Effector memory CD8-positive, alpha-beta T cell (primary cell): ENCODE measurements around the gene TAF13.

Source experiments
- ATAC-seq: fragments of 150-1000 bp; cut with Tn5 transposase; replicated peaks from 2 replicates; pipeline ENCODE4 v1.10.0; 2021; ENCODE audit warnings: mild to moderate bottlenecking, moderate library complexity
- DNase-seq, 3 experiments: peaks; one replicate each; pipeline ENCODE4 v3.0.0; 2021
- H3K27ac Mint-ChIP-seq, 2 donors: one replicate each; pipeline ENCODE4 v1.8.0; 2022; ENCODE audit warnings: mild to moderate bottlenecking in 2 of 2, mixed read lengths in 2 of 2, moderate library complexity in 2 of 2
- H3K27me3 Mint-ChIP-seq, 2 donors: one replicate each; pipeline ENCODE4 v1.8.0; 2022; ENCODE audit warnings: mixed read lengths in 2 of 2
- H3K36me3 Mint-ChIP-seq: one replicate; pipeline ENCODE4 v1.8.0; 2022; ENCODE audit warnings: mild to moderate bottlenecking, moderate library complexity, mixed read lengths; ENCODE audit not compliant: insufficient read depth
- H3K4me1 Mint-ChIP-seq, 2 donors: one replicate each; pipeline ENCODE4 v1.8.0; 2022; ENCODE audit warnings: low read depth in 2 of 2, mixed read lengths in 2 of 2
- H3K4me3 Mint-ChIP-seq, 2 donors: one replicate each; pipeline ENCODE4 v1.8.0; 2022; ENCODE audit warnings: mild to moderate bottlenecking in 2 of 2, mixed read lengths in 2 of 2, moderate library complexity in 2 of 2
- H3K9me3 Mint-ChIP-seq, 2 donors: one replicate each; pipeline ENCODE4 v1.8.0; 2022; ENCODE audit warnings: mixed read lengths in 2 of 2
- total RNA-seq, 9 experiments: gene quantifications; one replicate each; lab custom pipeline; 2026; lab: John Stamatoyannopoulos, UW

The TAF13 gene
- total RNA-seq: 10.2 to 34.3 (median 22.6) reads per million in 9 experiments

GRCh38 chr1:109075531-109076490, at the start of gene TAF13:
TSS of gene TAF13 (minus strand) at chr1:109076003. CDS start at chr1:109075947, 56 bp downstream.
- H3K9me3 Mint-ChIP-seq: no peaks in the 10 kb centered on the region
- no peaks in the 10 kb centered on the region for H3K27me3 Mint-ChIP-seq
- DNase-seq (peak; percentile 75 to 78 (median 76)), ATAC-seq (peak; percentile 99)
- H3K36me3 Mint-ChIP-seq: peaks cover 26% of the 10 kb centered on the region
- peak within 1 kb of the TSS; percentile 98 for H3K4me3 Mint-ChIP-seq
- H3K27ac Mint-ChIP-seq: peak within 1 kb of the TSS; percentile 99 to 100
- peaks cover 7 to 19% of the 10 kb centered on the region in 2 donors for H3K4me1 Mint-ChIP-seq

DNA sequence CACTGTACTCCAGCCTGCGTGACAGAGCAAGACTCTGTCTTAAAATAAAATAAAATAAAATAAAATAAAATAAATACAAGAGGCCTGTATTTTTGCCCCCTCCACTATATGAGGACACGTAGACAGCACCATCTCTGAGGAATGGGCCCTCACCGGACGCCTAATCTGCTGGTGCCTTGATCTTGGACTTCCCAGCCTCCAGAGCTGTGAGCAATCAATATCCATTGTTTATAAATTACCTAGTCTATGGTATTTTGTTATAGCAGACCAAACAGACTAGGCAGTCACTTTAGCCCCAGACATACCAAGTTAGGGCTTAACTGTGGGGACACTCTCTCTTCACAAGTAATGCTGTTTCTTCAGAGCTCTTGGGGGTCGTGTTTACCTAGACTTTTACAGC, 44.6 kb upstream of the TAF13 start:
- Mint-ChIP-seq H3K27me3 (no peaks in the 10 kb centered on the region), H3K36me3 (peaks cover 9% of the 10 kb centered on the region), H3K9me3 (no peaks in the 10 kb centered on the region), H3K4me3 (no peak overlapping the region), H3K27ac (no peak overlapping the region), H3K4me1 (no peaks in the 10 kb centered on the region)
- DNase-seq: no peak
- no peak for ATAC-seq

DNA sequence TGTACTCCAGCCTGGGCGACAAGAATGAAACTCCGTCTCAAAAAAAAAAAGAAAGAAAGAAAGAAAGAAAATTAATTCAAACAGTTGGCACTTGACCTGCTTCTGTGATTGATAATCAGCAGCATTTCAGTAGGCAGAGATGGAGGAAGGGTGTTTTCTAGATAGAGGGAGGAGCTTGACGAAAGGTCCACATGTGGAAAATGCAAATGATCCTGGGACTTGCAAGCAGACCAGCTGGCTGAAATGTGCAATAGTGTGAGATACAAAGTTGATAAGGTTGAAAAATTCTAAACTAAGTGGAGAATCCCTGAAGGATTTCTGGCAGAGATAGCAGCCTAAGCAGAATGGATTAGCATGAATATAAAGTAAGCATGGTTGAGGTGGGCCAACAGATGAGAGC, 42.3 kb upstream of the TAF13 start:
- Mint-ChIP-seq H3K27me3 (no peaks in the 10 kb centered on the region), H3K4me1 (peaks cover 11% of the 10 kb centered on the region in 2 donors), H3K9me3 (no peaks in the 10 kb centered on the region), H3K27ac (no peak overlapping the region), H3K36me3 (peaks cover 20% of the 10 kb centered on the region), H3K4me3 (no peak overlapping the region)
- ATAC-seq (no peak), DNase-seq (no peak)

GRCh38 chr1:109116286-109116685, 40.5 kb upstream of the TAF13 start:
- Mint-ChIP-seq H3K27me3 (peaks cover 0 to 6% of the 10 kb centered on the region in 2 donors), H3K4me1 (peaks cover 18 to 27% of the 10 kb centered on the region in 2 donors), H3K36me3 (peaks cover 30% of the 10 kb centered on the region), H3K9me3 (no peaks in the 10 kb centered on the region), H3K4me3 (no peak overlapping the region), H3K27ac (no peak overlapping the region)
- no peak for ATAC-seq
- DNase-seq: no peak

GRCh38 chr1:109115685-109116084, 39.9 kb upstream of the TAF13 start:
- no peak for DNase-seq
- Mint-ChIP-seq H3K27ac (no peak overlapping the region), H3K27me3 (peaks cover 0 to 7% of the 10 kb centered on the region in 2 donors), H3K36me3 (peaks cover 30% of the 10 kb centered on the region), H3K9me3 (no peaks in the 10 kb centered on the region), H3K4me1 (peaks cover 18 to 27% of the 10 kb centered on the region in 2 donors), H3K4me3 (no peak overlapping the region)
- ATAC-seq: no peak

DNA sequence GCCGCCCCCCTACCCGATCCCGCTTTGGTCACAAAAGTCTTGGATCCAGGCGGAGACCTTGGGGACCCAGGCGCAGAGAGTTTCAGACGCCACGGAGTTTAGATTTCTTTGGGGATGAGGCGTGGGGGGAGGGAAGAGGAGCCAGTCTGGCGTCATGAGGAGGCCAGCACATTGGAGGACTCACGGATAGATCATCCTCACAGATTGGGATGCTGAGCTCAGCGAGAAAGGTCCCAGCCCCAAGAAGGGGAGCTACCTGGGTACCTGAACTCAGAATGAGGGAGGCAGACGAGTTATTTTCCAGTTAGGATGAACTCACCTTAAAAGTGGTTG, 38.5 kb upstream of the TAF13 start:
- H3K4me3 Mint-ChIP-seq: peak overlapping the region; percentile 97 to 98
- peaks cover 30% of the 10 kb centered on the region for H3K36me3 Mint-ChIP-seq

GRCh38 chr1:109113590-109114341, 38.0 kb upstream of the TAF13 start, which contains the start of gene ELAPOR1:
TSS of gene ELAPOR1 (plus strand) at chr1:109114115. CDS start at chr1:109114184, 69 bp downstream.
- ATAC-seq (peak; percentile 90), DNase-seq (peak; percentile 81 to 89 (median 86))
- Mint-ChIP-seq H3K36me3 (peaks cover 30% of the 10 kb centered on the region), H3K27me3 (peaks cover 0 to 14% of the 10 kb centered on the region in 2 donors), H3K4me1 (peaks cover 18 to 27% of the 10 kb centered on the region in 2 donors), H3K4me3 (peak within 1 kb of the TSS; percentile 97 to 98), H3K9me3 (no peaks in the 10 kb centered on the region), H3K27ac (peak within 1 kb of the TSS; percentile 99 to 100)

More for the DNA sequence above, 38.5 kb upstream of the TAF13 start:
- peak overlapping the region in 1 of 2 donors; percentile 100 for H3K27ac Mint-ChIP-seq
- DNase-seq: no peak
- no peak for ATAC-seq
- peaks cover 18 to 27% of the 10 kb centered on the region in 2 donors for H3K4me1 Mint-ChIP-seq
- H3K27me3 Mint-ChIP-seq: peaks cover 0 to 14% of the 10 kb centered on the region in 2 donors
- H3K9me3 Mint-ChIP-seq: no peaks in the 10 kb centered on the region

GRCh38 chr1:109112652-109113285, 37.0 kb upstream of the TAF13 start:
- DNase-seq: peak; percentile 90 to 94 (median 91)
- peak; percentile 55 for ATAC-seq
- Mint-ChIP-seq H3K36me3 (peaks cover 27% of the 10 kb centered on the region), H3K9me3 (no peaks in the 10 kb centered on the region), H3K27me3 (peaks cover 0 to 14% of the 10 kb centered on the region in 2 donors), H3K4me3 (peak overlapping the region; percentile 97 to 98), H3K27ac (peak overlapping the region; percentile 99 to 100), H3K4me1 (peaks cover 18 to 27% of the 10 kb centered on the region in 2 donors)

- no peak for DNase-seq
- Mint-ChIP-seq H3K36me3 (peaks cover 27% of the 10 kb centered on the region), H3K9me3 (no peaks in the 10 kb centered on the region), H3K4me1 (peaks cover 18 to 27% of the 10 kb centered on the region in 2 donors), H3K27me3 (peaks cover 0 to 14% of the 10 kb centered on the region in 2 donors), H3K4me3 (peak overlapping the region; percentile 97 to 98), H3K27ac (peak overlapping the region; percentile 99 to 100)
- no peak for ATAC-seq
These were observed 36.4 kb upstream of the TAF13 start for GRCh38 chr1:109112056-109112651.

DNA sequence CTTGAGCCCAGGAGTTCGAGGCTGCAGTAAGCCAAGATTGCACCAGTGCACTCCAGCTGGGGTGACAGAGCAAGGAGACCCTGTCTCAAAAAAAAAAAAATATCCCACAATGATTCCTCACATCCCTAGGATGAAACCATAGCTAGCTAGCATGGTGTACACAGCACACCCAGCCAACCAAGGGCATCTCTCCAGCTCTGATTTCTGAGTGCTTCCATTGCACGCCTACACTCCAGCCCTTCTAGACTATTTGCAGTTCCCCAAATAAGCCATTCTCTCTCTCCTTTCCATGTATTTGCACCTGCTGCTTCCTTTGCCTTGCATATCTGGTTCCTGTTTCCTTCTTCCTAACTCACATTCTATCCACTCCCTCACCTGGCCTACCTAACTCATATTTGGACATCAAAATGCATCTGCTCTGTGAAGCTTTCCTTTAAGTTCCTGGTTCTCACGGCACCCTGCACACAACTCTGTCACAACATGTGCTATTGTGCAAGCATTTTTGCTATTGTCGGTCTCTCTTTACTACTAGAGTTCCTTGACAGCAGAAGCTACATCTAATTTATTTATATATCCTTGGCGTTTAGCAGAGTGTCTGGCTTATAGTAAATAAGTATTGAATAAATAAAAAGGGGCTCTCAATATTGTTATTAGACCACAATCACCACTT, 35.7 kb upstream of the TAF13 start:
- no peaks in the 10 kb centered on the region for H3K9me3 Mint-ChIP-seq
- H3K36me3 Mint-ChIP-seq: peaks cover 24% of the 10 kb centered on the region
- no peak overlapping the region for H3K4me3 Mint-ChIP-seq
- DNase-seq: no peak
- H3K27me3 Mint-ChIP-seq: peaks cover 0 to 14% of the 10 kb centered on the region in 2 donors
- ATAC-seq: no peak
- H3K4me1 Mint-ChIP-seq: peaks cover 18 to 27% of the 10 kb centered on the region in 2 donors
- H3K27ac Mint-ChIP-seq: peak overlapping the region; percentile 99 to 100

DNA sequence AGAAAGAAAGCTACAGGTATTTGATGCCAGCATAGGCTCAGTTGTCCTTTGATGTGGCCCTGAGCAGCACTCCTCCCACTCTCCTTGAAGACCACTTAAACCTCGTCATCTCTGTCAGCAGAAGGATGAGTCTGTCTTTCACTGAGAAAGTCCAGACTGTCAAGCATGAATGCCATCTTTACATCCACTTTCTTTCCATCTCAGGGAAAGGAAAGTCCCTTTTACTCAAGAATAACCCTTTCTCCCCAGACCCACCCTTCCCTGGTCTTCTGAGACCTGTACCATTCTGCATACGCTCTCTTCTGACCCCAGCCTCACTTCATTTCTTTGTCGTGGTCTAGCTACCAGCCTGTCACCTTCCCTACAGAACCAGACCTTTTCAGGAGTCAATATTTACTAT, 34.1 kb upstream of the TAF13 start:
- H3K4me1 Mint-ChIP-seq: peaks cover 18 to 27% of the 10 kb centered on the region in 2 donors
- no peak overlapping the region for H3K27ac Mint-ChIP-seq
- H3K4me3 Mint-ChIP-seq: no peak overlapping the region
- no peak for DNase-seq
- H3K9me3 Mint-ChIP-seq: no peaks in the 10 kb centered on the region
- peaks cover 0 to 14% of the 10 kb centered on the region in 2 donors for H3K27me3 Mint-ChIP-seq
- H3K36me3 Mint-ChIP-seq: peaks cover 24% of the 10 kb centered on the region
- ATAC-seq: no peak

DNA sequence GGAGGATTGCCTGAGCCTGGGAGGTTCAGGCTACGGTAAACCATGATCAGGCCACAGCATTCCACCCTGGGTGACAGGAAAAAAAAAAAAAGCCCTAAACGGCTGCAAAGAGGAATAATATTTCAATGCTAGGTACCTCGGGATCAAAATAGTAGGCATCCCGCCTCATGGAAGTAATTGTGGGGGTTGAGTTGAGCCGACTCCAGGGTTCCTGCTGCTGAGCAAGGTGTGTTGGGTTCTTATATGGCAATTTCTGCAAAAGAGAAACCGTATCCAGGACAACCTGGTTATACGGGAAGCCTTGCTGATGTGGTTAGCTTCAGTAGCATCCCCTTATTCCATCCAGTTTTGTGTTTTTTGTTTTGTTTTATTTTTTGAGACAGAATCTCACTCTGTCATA, 32.0 kb upstream of the TAF13 start:
- no peak for DNase-seq
- no peaks in the 10 kb centered on the region for H3K9me3 Mint-ChIP-seq
- H3K4me3 Mint-ChIP-seq: no peak overlapping the region
- H3K27me3 Mint-ChIP-seq: peaks cover 0 to 14% of the 10 kb centered on the region in 2 donors
- H3K36me3 Mint-ChIP-seq: peaks cover 17% of the 10 kb centered on the region
- no peak for ATAC-seq
- H3K27ac Mint-ChIP-seq: no peak overlapping the region
- H3K4me1 Mint-ChIP-seq: peaks cover 6 to 12% of the 10 kb centered on the region in 2 donors
